HG03066 (cell line): ENCODE results near the gene SNX33.
"Not testable (repeated sequence)": the region's sequence is repeated elsewhere in the genome, so short reads cannot be mapped to it uniquely, and the experiment has no call there.

Experiments
- ATAC-seq: cut with Tn5 transposase; IDR thresholded peaks from one replicate; pipeline ENCODE4 v1.9.1; 2021; ENCODE audit warnings: low read depth; ENCODE audit not compliant: unreplicated experiment

SNX33 gene

DNA sequence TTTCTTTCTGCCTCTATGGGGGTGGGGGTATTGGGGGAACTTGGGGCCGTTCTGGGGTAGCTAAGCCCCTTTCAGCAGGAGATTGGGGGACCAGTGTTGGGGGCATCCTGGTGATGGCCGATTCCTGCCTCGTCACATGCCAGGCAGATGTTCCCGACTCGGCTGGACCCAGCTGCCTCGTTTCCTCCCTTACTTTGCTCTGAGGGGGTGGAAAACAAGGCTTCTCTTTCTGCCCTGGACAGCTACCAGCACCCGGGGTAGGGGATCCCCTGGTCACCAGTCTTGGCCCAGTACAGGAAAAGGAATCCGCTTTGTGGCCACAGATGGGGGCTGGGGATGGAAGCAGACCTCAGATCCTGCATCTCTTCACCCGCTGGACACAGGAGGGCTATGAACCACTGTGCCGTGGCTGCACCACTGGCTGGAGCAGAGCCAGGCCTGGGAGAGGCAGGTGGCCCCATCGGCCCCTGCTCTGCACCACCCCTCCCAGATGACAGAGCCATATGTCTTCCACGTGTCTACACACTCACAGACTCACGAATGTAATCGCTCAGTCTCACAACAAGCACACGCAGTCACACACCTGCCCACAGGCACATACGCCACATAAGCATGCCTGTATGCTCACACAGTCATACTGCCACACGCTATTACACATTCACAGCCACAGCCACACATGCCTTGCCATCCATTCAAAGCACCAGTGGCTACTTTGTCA, 12.4 kb downstream of the SNX33 start:
- ATAC-seq, result no peak

- no peak for ATAC-seq
Observed at GRCh38 chr15:75661100-75661755, 13.5 kb downstream of the SNX33 start.

- ATAC-seq, result no peak
Observed at GRCh38 chr15:75661756-75662140, 14.0 kb downstream of the SNX33 start.

- no peak for ATAC-seq
Observed at GRCh38 chr15:75662823-75663519, 15.3 kb downstream of the SNX33 start.

DNA sequence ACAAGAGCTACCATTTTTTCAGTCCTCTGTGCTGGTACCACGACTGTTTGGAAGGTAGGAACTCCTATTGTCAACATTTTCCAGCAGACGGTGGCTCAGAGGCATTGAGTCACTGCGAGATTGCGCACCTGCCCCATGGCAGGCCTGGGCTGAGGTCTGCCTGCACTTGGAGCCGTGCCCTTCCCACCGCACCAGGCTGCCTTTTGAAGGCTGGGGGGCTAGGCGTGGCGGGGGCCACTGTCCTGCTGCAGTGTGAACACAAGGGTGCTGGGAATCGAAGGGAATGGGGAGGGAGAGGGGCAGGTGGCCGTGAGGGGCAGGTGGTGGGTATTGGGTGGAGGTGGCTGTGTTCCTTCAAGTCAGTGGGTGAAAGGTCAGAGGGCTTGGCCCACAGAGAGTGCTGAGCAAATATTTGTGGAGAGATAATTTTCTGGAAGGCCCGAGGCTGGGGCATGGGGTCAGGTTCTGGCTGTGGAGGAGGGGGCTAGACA, 16.3 kb downstream of the SNX33 start:
- no peak for ATAC-seq

GRCh38 chr15:75666823-75667501, 19.2 kb downstream of the SNX33 start:
- no peak for ATAC-seq

GRCh38 chr15:75669191-75669878, 21.6 kb downstream of the SNX33 start:
- no peak for ATAC-seq

- ATAC-seq, result no peak
Observed at GRCh38 chr15:75669879-75670212, 22.1 kb downstream of the SNX33 start.

DNA sequence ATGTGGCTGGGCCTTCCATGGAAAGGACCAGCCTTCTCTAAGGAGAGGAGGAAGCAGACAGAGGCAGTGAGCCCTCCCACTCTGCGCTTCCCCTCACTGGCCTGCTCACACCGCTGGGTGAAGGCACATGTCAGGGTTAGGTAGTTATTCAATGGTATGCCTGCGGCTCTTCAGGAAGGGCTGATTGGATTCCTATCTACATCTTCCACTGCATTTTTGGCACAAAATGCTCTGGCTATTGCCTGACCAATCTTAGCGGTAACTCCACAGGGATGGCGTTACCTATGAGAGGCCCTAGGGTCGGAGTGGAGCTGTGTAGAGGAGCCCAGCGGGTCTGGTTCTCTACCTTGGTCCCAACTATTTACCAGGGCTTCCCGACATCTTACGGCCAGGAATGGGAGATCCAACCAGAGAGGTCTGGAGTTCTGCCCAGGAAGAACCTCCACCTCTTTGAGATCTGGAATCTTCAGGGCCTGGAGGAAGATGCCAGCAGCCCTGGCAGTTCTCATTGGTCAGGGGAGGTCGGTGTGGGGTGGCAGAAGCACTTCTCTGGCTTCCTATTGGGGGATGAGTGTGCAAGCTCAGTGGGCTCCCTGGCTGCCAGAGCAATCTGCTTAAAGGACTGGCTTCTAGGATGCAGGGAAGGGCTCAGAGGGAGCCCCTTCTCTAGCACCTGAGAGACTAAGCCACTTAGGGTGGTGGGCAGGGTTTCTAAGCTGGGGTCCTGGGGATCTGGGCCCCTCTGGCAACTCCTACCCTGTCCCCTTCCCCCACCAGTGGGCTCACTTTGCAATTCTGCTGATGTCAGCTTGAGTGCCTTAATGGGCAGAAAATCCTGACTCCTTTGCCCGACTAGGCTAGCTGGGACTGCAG, 24.3 kb downstream of the SNX33 start:
- no peak for ATAC-seq

GRCh38 chr15:75672646-75673425, 25.1 kb downstream of the SNX33 start:
- no peak for ATAC-seq

- no peak for ATAC-seq
Observed at GRCh38 chr15:75673426-75674235, 25.9 kb downstream of the SNX33 start.

DNA sequence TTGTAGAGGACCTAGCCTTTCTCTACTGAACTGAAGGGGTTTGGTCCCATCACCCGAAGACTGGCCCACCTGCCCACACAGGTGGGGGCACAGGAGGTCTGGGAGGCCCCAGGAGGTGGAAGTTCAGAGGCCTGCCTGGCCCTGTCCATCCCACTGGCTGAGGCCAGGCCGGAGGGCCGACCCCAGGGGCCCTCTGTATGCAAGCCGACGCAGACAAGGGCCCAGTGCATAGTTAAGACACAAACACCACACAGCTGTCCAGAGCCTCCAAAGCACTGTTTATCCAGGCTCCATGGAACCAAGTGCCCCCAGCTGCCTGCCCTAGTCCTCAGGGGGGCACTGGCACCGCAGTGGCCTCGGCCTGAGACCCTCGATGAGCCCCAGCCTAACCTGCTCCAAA, 26.7 kb downstream of the SNX33 start:
- no peak for ATAC-seq

- no peak for ATAC-seq
Observed at GRCh38 chr15:75675579-75676404, 28.1 kb downstream of the SNX33 start.

DNA sequence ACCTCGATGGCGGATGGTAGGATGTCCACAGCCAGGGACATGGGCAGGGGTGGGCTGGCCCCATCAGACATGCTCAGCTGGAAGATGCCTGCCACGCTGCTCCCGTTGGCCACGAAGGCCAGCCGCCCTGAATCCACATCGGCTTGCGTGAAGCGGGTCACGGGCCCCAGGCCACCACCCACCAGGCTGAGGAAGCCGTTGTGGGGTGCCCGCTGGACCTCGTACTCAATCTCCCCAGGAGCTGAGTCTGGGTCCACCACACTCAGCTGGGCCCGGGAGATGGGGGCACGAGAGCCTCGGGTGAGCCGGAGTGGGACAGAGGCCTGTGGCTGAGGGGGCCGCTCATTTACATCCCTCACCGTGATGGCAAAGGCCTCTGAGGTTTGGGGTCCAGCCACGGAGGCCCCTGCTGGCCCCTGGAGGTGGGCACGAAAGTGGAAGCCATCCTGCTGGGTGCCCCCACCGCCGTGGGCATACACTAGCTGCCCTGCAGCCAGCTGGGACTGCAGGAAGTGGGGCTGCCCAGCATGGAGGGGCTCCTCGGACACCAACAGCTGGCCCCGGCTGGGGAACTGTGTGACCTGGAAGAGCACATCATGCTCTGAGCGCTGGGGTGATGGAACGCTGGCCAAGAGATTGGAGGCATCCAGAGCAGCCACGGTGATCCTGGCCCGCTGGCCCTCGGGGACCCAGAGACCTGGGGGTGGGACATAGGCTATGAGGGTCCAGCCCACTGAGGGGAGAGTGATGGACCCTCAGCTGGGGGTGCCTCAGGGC, 29.2 kb downstream of the SNX33 start:
- ATAC-seq, result no peak

- no peak for ATAC-seq
Observed at GRCh38 chr15:75677465-75678323, 30.0 kb downstream of the SNX33 start.

- ATAC-seq, result not testable (repeated sequence)
Observed at GRCh38 chr15:75678324-75678690, 30.6 kb downstream of the SNX33 start.
